MM.1S (cell line): ENCODE measurements around the gene EXO1.
"Not testable (repeated sequence)": the region's sequence is repeated elsewhere in the genome, so short reads cannot be mapped to it uniquely, and the experiment has no call there.

Source experiments
- DNase-seq: peaks from one replicate; pipeline ENCODE4 v3.0.0-alpha.2; 2015
- H2AFZ ChIP-seq: fragments of 300-600 bp; sonication (generic); 2 replicates; pipeline ENCODE4 v1.6.0; 2016; ENCODE audit warnings: antibody characterized with exemption, low read length
- H3F3A ChIP-seq: fragments of 300-600 bp; sonication (generic); 2 replicates; pipeline ENCODE4 v1.6.1; 2016; ENCODE audit warnings: mild to moderate bottlenecking, antibody characterized with exemption, low read length, moderate library complexity, mixed read lengths; ENCODE audit not compliant: insufficient read depth
- H3K27ac ChIP-seq: fragments of 300-600 bp; sonication (generic); 2 replicates; pipeline ENCODE4 v1.5.1; 2016; ENCODE audit warnings: mild to moderate bottlenecking, low read length
- H3K27me3 ChIP-seq: fragments of 300-600 bp; sonication (generic); replicated peaks from 2 replicates; pipeline ENCODE4 v1.6.0; 2016; ENCODE audit warnings: low read length; ENCODE audit not compliant: insufficient read depth
- H3K36me3 ChIP-seq: fragments of 300-600 bp; sonication (generic); replicated peaks from 2 replicates; pipeline ENCODE4 v1.6.1; 2016; ENCODE audit warnings: mild to moderate bottlenecking, low read length, mixed read lengths; ENCODE audit not compliant: insufficient read depth
- H3K4me1 ChIP-seq: fragments of 300-600 bp; sonication (generic); 2 replicates; pipeline ENCODE4 v1.6.1; 2016; ENCODE audit warnings: low read length, mixed read lengths
- H3K4me2 ChIP-seq: fragments of 300-600 bp; sonication (generic); 2 replicates; pipeline ENCODE4 v1.6.0; 2016; ENCODE audit warnings: low read depth, low read length
- H3K4me3 ChIP-seq: fragments of 300-600 bp; sonication (generic); 2 replicates; pipeline ENCODE4 v1.5.1; 2016; ENCODE audit warnings: low read length, mixed read lengths
- H3K79me2 ChIP-seq: fragments of 300-600 bp; sonication (generic); 2 replicates; pipeline ENCODE4 v1.6.1; 2016; ENCODE audit warnings: mixed run types, low read length, mixed read lengths
- H3K9ac ChIP-seq: fragments of 300-600 bp; sonication (generic); 2 replicates; pipeline ENCODE4 v1.6.1; 2016; ENCODE audit warnings: low read length, mixed read lengths
- H3K9me2 ChIP-seq: fragments of 300-600 bp; sonication (generic); replicated peaks from 2 replicates; pipeline ENCODE4 v1.6.1; 2016; ENCODE audit warnings: mild to moderate bottlenecking, low read length, mixed read lengths; ENCODE audit not compliant: insufficient read depth
- H3K9me3 ChIP-seq: fragments of 300-600 bp; sonication (generic); replicated peaks from 2 replicates; pipeline ENCODE4 v1.6.1; 2016; ENCODE audit warnings: mild to moderate bottlenecking, low read length, mixed read lengths; ENCODE audit not compliant: insufficient read depth
- H4K20me1 ChIP-seq: fragments of 300-600 bp; sonication (generic); 2 replicates; pipeline ENCODE4 v1.6.1; 2016; ENCODE audit warnings: mild to moderate bottlenecking, low read length, moderate library complexity, mixed read lengths; ENCODE audit not compliant: insufficient read depth
- EZH2 ChIP-seq: fragments of 300-600 bp; sonication (generic); optimal IDR thresholded peaks from 2 replicates; pipeline ENCODE3; 2017; ENCODE audit warnings: low read depth, mild to moderate bottlenecking, antibody characterized with exemption, low read length, mixed read lengths
- EZH2phosphoT487 ChIP-seq: fragments of 300-600 bp; sonication (generic); IDR thresholded peaks from 2 replicates; pipeline ENCODE4 v1.6.1; 2018; ENCODE audit warnings: antibody characterized with exemption, low read length
- TF ChIP-seq, protein P1 (sequence below): fragments of 300-600 bp; sonication (generic); IDR thresholded peaks from 2 replicates; pipeline ENCODE4 v1.5.1; 2016; ENCODE audit warnings: antibody characterized with exemption, low read length, mixed read lengths

Gene EXO1

GRCh38 chr1:241847540-241847795 lies 536 bp upstream of the EXO1 start:
- TF ChIP-seq EZH2phosphoT487 (no peak), EZH2 (no peak)
- TF ChIP-seq, protein P1, sequence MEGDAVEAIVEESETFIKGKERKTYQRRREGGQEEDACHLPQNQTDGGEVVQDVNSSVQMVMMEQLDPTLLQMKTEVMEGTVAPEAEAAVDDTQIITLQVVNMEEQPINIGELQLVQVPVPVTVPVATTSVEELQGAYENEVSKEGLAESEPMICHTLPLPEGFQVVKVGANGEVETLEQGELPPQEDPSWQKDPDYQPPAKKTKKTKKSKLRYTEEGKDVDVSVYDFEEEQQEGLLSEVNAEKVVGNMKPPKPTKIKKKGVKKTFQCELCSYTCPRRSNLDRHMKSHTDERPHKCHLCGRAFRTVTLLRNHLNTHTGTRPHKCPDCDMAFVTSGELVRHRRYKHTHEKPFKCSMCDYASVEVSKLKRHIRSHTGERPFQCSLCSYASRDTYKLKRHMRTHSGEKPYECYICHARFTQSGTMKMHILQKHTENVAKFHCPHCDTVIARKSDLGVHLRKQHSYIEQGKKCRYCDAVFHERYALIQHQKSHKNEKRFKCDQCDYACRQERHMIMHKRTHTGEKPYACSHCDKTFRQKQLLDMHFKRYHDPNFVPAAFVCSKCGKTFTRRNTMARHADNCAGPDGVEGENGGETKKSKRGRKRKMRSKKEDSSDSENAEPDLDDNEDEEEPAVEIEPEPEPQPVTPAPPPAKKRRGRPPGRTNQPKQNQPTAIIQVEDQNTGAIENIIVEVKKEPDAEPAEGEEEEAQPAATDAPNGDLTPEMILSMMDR = no peak
- peaks cover 36% of the 10 kb centered on the region for H3K79me2 ChIP-seq

DNA sequence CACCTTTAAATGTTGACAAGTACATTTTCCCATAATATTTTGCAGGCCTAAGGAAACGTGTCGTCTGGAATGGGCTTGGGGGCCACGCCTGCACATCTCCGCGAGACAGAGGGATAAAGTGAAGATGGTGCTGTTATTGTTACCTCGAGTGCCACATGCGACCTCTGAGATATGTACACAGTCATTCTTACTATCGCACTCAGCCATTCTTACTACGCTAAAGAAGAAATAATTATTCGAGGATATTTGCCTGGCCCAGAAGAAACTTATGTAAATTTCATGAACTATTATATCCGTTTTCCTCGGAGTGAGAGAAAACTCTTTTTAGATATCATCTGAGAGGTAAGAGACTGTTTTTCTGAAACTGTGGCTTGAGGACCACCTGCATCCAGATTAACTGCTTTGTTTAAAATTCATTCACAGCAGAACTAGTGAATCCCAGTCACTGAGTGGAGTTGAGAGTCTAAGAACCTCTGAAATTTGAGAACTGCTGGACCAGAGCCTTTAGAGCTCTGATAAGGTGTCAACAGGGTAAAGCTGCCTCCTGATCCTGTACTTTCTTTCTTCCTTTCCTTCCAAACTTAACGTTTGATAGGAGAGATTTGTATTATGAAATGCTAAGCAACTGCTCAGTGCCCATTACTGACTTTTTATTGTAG lies 811 bp downstream of the EXO1 start:
- Histone ChIP-seq H3F3A (peaks cover 15% of the 10 kb centered on the region), H3K4me3 (peak overlapping the region; percentile 98), H3K9me3 (no peaks in the 10 kb centered on the region), H3K27me3 (no peaks in the 10 kb centered on the region), H3K36me3 (peaks cover 3% of the 10 kb centered on the region; the same call in 1 of the 2 replicates), H4K20me1 (no peaks in the 10 kb centered on the region), H3K4me2 (peak overlapping the region; percentile 90), H3K9ac (peak overlapping the region; percentile 92), H3K4me1 (peaks cover 17% of the 10 kb centered on the region), H3K27ac (peak overlapping the region; percentile 96; the same call in 1 of the 2 replicates), H3K9me2 (no peaks in the 10 kb centered on the region), H2AFZ (peak overlapping the region; percentile 96), H3K79me2 (peaks cover 36% of the 10 kb centered on the region)
- DNase-seq = no peak
- TF ChIP-seq, protein P1 = no peak
- TF ChIP-seq EZH2 = no peak
- no peak for TF ChIP-seq EZH2phosphoT487

More at GRCh38 chr1:241847540-241847795, 536 bp upstream of the EXO1 start:
- Histone ChIP-seq H3K27ac (peak overlapping the region; percentile 96; the same call in 1 of the 2 replicates), H3K9me2 (no peaks in the 10 kb centered on the region), H2AFZ (peak overlapping the region; percentile 96), H3K4me2 (peak overlapping the region; percentile 90), H3K27me3 (no peaks in the 10 kb centered on the region), H3K4me1 (peaks cover 17% of the 10 kb centered on the region), H3K4me3 (peak overlapping the region; percentile 98), H3K9me3 (no peaks in the 10 kb centered on the region), H3F3A (peaks cover 15% of the 10 kb centered on the region), H4K20me1 (no peaks in the 10 kb centered on the region), H3K9ac (peak overlapping the region; percentile 92), H3K36me3 (peaks cover 3% of the 10 kb centered on the region; the same call in 1 of the 2 replicates)
- DNase-seq = no peak

GRCh38 chr1:241849345-241849695 lies 1.3 kb downstream of the EXO1 start:
- Histone ChIP-seq H3K27ac (peak overlapping the region; percentile 96; the same call in 1 of the 2 replicates), H3F3A (peaks cover 15% of the 10 kb centered on the region), H3K79me2 (peaks cover 36% of the 10 kb centered on the region), H4K20me1 (no peaks in the 10 kb centered on the region), H3K9ac (peak overlapping the region; percentile 92; the same call in 1 of the 2 replicates), H2AFZ (peak overlapping the region; percentile 96), H3K9me3 (no peaks in the 10 kb centered on the region), H3K27me3 (no peaks in the 10 kb centered on the region), H3K9me2 (no peaks in the 10 kb centered on the region), H3K4me3 (peak overlapping the region; percentile 98), H3K36me3 (peaks cover 3% of the 10 kb centered on the region; the same call in 1 of the 2 replicates), H3K4me1 (peaks cover 17% of the 10 kb centered on the region), H3K4me2 (peak overlapping the region; percentile 90)
- DNase-seq = peak; percentile 58
- TF ChIP-seq EZH2phosphoT487 = no peak
- TF ChIP-seq, protein P1 = peak; percentile 32; the same call in 1 of the 2 replicates

GRCh38 chr1:241855545-241856140 lies 7.6 kb downstream of the EXO1 start:
- Histone ChIP-seq H3K36me3 (peaks cover 23% of the 10 kb centered on the region), H3K79me2 (peaks cover 13% of the 10 kb centered on the region)
- not testable (repeated sequence) for H3K4me3 ChIP-seq, H2AFZ ChIP-seq, H3K9ac ChIP-seq, H3K9me2 ChIP-seq, DNase-seq, H3F3A ChIP-seq, H3K27me3 ChIP-seq, H3K4me1 ChIP-seq, H3K9me3 ChIP-seq, H3K4me2 ChIP-seq, H3K27ac ChIP-seq, H4K20me1 ChIP-seq
